Neuronal stem cell (in vitro differentiated cells): Measurements from ENCODE around the gene IL21R.
A peak's percentile ranks its signal among the peaks of the same experiment; 100 is the strongest.

Experiments
- DNase-seq: peaks from one replicate; pipeline ENCODE4 v3.0.0-alpha.2; 2013; ENCODE audit warnings: low spot score
- H2AFZ ChIP-seq: one replicate; pipeline ENCODE4 v1.6.1; 2013; ENCODE audit warnings: mild to moderate bottlenecking, low read length, inconsistent platforms
- H2AK5ac ChIP-seq: 2 replicates; pipeline ENCODE4 v1.6.1; 2013; ENCODE audit warnings: low read depth, mild to moderate bottlenecking, inconsistent platforms, low read length, moderate library complexity, mixed read lengths
- H2BK120ac ChIP-seq: 2 replicates; pipeline ENCODE4 v1.6.1; 2013; ENCODE audit warnings: low read depth, mild to moderate bottlenecking, inconsistent platforms, low read length, moderate library complexity, mixed read lengths
- H2BK12ac ChIP-seq: one replicate; pipeline ENCODE4 v1.6.1; 2013; ENCODE audit warnings: low read length, inconsistent platforms
- H2BK15ac ChIP-seq: 2 replicates; pipeline ENCODE4 v1.6.1; 2013; ENCODE audit warnings: mild to moderate bottlenecking, low read length, inconsistent platforms, mixed read lengths
- H2BK5ac ChIP-seq: one replicate; pipeline ENCODE4 v1.6.1; 2013; ENCODE audit warnings: inconsistent platforms, mild to moderate bottlenecking, low read length, moderate library complexity
- H3K14ac ChIP-seq: one replicate; pipeline ENCODE4 v1.6.1; 2013; ENCODE audit warnings: low read length, inconsistent platforms
- H3K18ac ChIP-seq: 2 replicates; pipeline ENCODE4 v1.6.1; 2013; ENCODE audit warnings: low read length, inconsistent platforms
- H3K23ac ChIP-seq: 2 replicates; pipeline ENCODE4 v1.6.1; 2013; ENCODE audit warnings: low read depth, mild to moderate bottlenecking, mixed read lengths, low read length, inconsistent platforms; ENCODE audit not compliant: poor library complexity
- H3K27ac ChIP-seq: replicated peaks from 3 replicates; pipeline ENCODE4 v1.5.1; 2013; ENCODE audit warnings: low read length, inconsistent platforms
- H3K27me3 ChIP-seq, 3 experiments: 2 replicates each; pipeline ENCODE4 v1.6.1; 2013; ENCODE audit warnings: low read length in 3 of 3, mild to moderate bottlenecking in 2 of 3, inconsistent platforms in 1 of 3, low read depth in 1 of 3, mixed read lengths in 1 of 3, moderate library complexity in 1 of 3; ENCODE audit not compliant: control insufficient read depth in 3 of 3, insufficient read depth in 3 of 3
- H3K36me3 ChIP-seq, 2 donors: replicated peaks in 1 of 2; 2 replicates each; pipeline ENCODE4 v1.6.1; 2013; ENCODE audit warnings: low read length in 2 of 2; ENCODE audit not compliant: control insufficient read depth in 2 of 2, insufficient read depth in 2 of 2
- H3K4ac ChIP-seq: 2 replicates; pipeline ENCODE4 v1.6.1; 2013; ENCODE audit warnings: inconsistent platforms, mild to moderate bottlenecking, low read length, moderate library complexity
- H3K4me1 ChIP-seq, 2 donors: 1 replicate in 1 of 2; 2 replicates in 1 of 2; pipeline ENCODE4 v1.6.1; 2013; ENCODE audit warnings: low read length in 2 of 2, low read depth in 1 of 2; ENCODE audit not compliant: control insufficient read depth in 2 of 2, insufficient read depth in 1 of 2
- H3K4me2 ChIP-seq: one replicate; pipeline ENCODE4 v1.6.1; 2013; ENCODE audit warnings: mild to moderate bottlenecking, low read length, inconsistent platforms; ENCODE audit not compliant: insufficient read depth, poor library complexity, severe bottlenecking
- H3K4me3 ChIP-seq, 2 donors: 2 replicates each; pipeline ENCODE4 v1.5.1; 2013; ENCODE audit warnings: low read length in 2 of 2, mild to moderate bottlenecking in 2 of 2, inconsistent platforms in 1 of 2, moderate library complexity in 1 of 2
- H3K79me1 ChIP-seq: one replicate; pipeline ENCODE4 v1.6.1; 2013; ENCODE audit warnings: low read depth, mild to moderate bottlenecking, inconsistent platforms, low read length, moderate library complexity
- H3K9ac ChIP-seq: one replicate; pipeline ENCODE4 v1.6.1; 2013; ENCODE audit warnings: mild to moderate bottlenecking, low read depth, low read length, inconsistent platforms; ENCODE audit not compliant: poor library complexity
- H3K9me3 ChIP-seq, 2 donors: replicated peaks in 1 of 2; 2 replicates each; pipeline versions ENCODE3 to v1.6.1; 2013; ENCODE audit warnings: low read length in 2 of 2, mild to moderate bottlenecking in 2 of 2, inconsistent platforms in 1 of 2, low read depth in 1 of 2, mixed read lengths in 1 of 2, moderate library complexity in 1 of 2; ENCODE audit not compliant: control insufficient read depth in 2 of 2, insufficient read depth in 1 of 2
- H4K8ac ChIP-seq: one replicate; pipeline ENCODE4 v1.6.1; 2013; ENCODE audit warnings: low read depth, mild to moderate bottlenecking, inconsistent platforms, low read length, moderate library complexity
- H4K91ac ChIP-seq: one replicate; pipeline ENCODE4 v1.6.1; 2013; ENCODE audit warnings: low read length, low read depth, mild to moderate bottlenecking, inconsistent platforms; ENCODE audit not compliant: poor library complexity
- WGBS, 2 donors: extraction: QIAGEN DNeasy Blood & Tissue Kit; methylation state at CpG; one replicate each; pipeline ENCODE4 v1.1.7; 2013; ENCODE audit warnings: missing lambda C conversion rate in 2 of 2, mixed read lengths in 1 of 2; ENCODE audit not compliant: insufficient read length in 2 of 2, insufficient replicate concordance in 1 of 2; ENCODE audit errors: extremely low coverage in 2 of 2; 5-methylcytosine and 5-hydroxymethylcytosine counted together

IL21R gene

GRCh38 chr16:27498031-27498825, 96.3 kb downstream of the IL21R start:
- Histone ChIP-seq H2BK15ac (no peak overlapping the region), H4K91ac (no peak overlapping the region), H2AK5ac (no peak overlapping the region), H2AFZ (no peak overlapping the region), H3K9me3 (peaks cover 0 to 2% of the 10 kb centered on the region in 2 donors), H3K36me3 (peaks cover 65 to 100% of the 10 kb centered on the region in 2 donors), H3K4me1 (no peaks in the 10 kb centered on the region), H3K9ac (no peak overlapping the region), H2BK5ac (no peak overlapping the region), H3K14ac (no peak overlapping the region), H3K4ac (no peak overlapping the region), H3K4me3 (no peak overlapping the region), H3K18ac (no peak overlapping the region), H4K8ac (no peak overlapping the region), H3K23ac (no peak overlapping the region), H3K27me3 (no peaks in the 10 kb centered on the region), H3K79me1 (no peaks in the 10 kb centered on the region), H3K4me2 (no peak overlapping the region), H2BK12ac (no peak overlapping the region), H2BK120ac (no peak overlapping the region), H3K27ac (no peak overlapping the region)
- no peak for DNase-seq
- WGBS, 2 donors = no CpG with 5 or more reads among the region's 9 CpGs

- Histone ChIP-seq H2BK120ac (no peak overlapping the region), H3K4ac (no peak overlapping the region), H3K27me3 (no peaks in the 10 kb centered on the region), H3K79me1 (no peaks in the 10 kb centered on the region), H3K4me3 (no peak overlapping the region), H4K8ac (no peak overlapping the region), H3K23ac (no peak overlapping the region), H2BK15ac (no peak overlapping the region), H2BK5ac (no peak overlapping the region), H3K14ac (no peak overlapping the region), H3K9ac (peak overlapping the region; percentile 61), H2BK12ac (no peak overlapping the region), H3K27ac (no peak overlapping the region), H2AK5ac (no peak overlapping the region), H3K18ac (no peak overlapping the region), H3K9me3 (peaks cover 0 to 2% of the 10 kb centered on the region in 2 donors), H3K36me3 (peaks cover 69 to 100% of the 10 kb centered on the region in 2 donors), H3K4me2 (no peak overlapping the region), H2AFZ (no peak overlapping the region), H4K91ac (no peak overlapping the region), H3K4me1 (no peaks in the 10 kb centered on the region)
- DNase-seq = no peak
- WGBS, 2 donors = no CpG with 5 or more reads among the region's 14 CpGs
Observed at GRCh38 chr16:27498916-27499658, 97.1 kb downstream of the IL21R start.

GRCh38 chr16:27499659-27500055, 97.7 kb downstream of the IL21R start:
- Histone ChIP-seq H3K4me1 (no peaks in the 10 kb centered on the region), H3K14ac (no peak overlapping the region), H2BK12ac (no peak overlapping the region), H3K4me3 (no peak overlapping the region), H4K91ac (no peak overlapping the region), H3K4ac (no peak overlapping the region), H2BK15ac (no peak overlapping the region), H3K27ac (no peak overlapping the region), H2AFZ (no peak overlapping the region), H3K9me3 (peaks cover 0 to 2% of the 10 kb centered on the region in 2 donors), H3K9ac (no peak overlapping the region), H3K18ac (no peak overlapping the region), H4K8ac (no peak overlapping the region), H3K79me1 (no peaks in the 10 kb centered on the region), H2BK120ac (no peak overlapping the region), H2AK5ac (no peak overlapping the region), H3K23ac (peak overlapping the region; percentile 32), H3K36me3 (peaks cover 70 to 100% of the 10 kb centered on the region in 2 donors), H2BK5ac (no peak overlapping the region), H3K27me3 (no peaks in the 10 kb centered on the region), H3K4me2 (no peak overlapping the region)
- DNase-seq = no peak
- no CpG with 5 or more reads among the region's 9 CpGs for WGBS, 2 donors

- H4K91ac ChIP-seq = no peak overlapping the region
- no peaks in the 10 kb centered on the region for H3K27me3 ChIP-seq
- no peaks in the 10 kb centered on the region for H3K79me1 ChIP-seq
- H2AFZ ChIP-seq = no peak overlapping the region
- H3K27ac ChIP-seq = no peak overlapping the region
- H3K9me3 ChIP-seq = peaks cover 0 to 2% of the 10 kb centered on the region in 2 donors
- no peak overlapping the region for H2BK5ac ChIP-seq
- H3K23ac ChIP-seq = no peak overlapping the region
- no peak overlapping the region for H3K4me2 ChIP-seq
- H3K4me1 ChIP-seq = no peaks in the 10 kb centered on the region
- H3K36me3 ChIP-seq = peaks cover 71 to 100% of the 10 kb centered on the region in 2 donors
- DNase-seq = no peak
- no peak overlapping the region for H3K18ac ChIP-seq
- no peak overlapping the region for H3K4me3 ChIP-seq
- no peak overlapping the region for H4K8ac ChIP-seq
- H2BK120ac ChIP-seq = no peak overlapping the region
- no peak overlapping the region for H2BK12ac ChIP-seq
- WGBS, 2 donors = no CpG with 5 or more reads among the region's 3 CpGs
- H2BK15ac ChIP-seq = no peak overlapping the region
- no peak overlapping the region for H3K4ac ChIP-seq
- H3K14ac ChIP-seq = no peak overlapping the region
- no peak overlapping the region for H2AK5ac ChIP-seq
- H3K9ac ChIP-seq = no peak overlapping the region
Observed at GRCh38 chr16:27500801-27501200, 98.8 kb downstream of the IL21R start.
